HG03442 (cell line): ENCODE results near the gene CES4A.
"Not testable (repeated sequence)": the region's sequence is repeated elsewhere in the genome, so short reads cannot be mapped to it uniquely, and the experiment has no call there.

Experiments
- ATAC-seq: cut with Tn5 transposase; IDR thresholded peaks from one replicate; pipeline ENCODE4 v1.9.1; 2021; ENCODE audit warnings: mild to moderate bottlenecking, moderate library complexity; ENCODE audit not compliant: unreplicated experiment

CES4A gene

DNA sequence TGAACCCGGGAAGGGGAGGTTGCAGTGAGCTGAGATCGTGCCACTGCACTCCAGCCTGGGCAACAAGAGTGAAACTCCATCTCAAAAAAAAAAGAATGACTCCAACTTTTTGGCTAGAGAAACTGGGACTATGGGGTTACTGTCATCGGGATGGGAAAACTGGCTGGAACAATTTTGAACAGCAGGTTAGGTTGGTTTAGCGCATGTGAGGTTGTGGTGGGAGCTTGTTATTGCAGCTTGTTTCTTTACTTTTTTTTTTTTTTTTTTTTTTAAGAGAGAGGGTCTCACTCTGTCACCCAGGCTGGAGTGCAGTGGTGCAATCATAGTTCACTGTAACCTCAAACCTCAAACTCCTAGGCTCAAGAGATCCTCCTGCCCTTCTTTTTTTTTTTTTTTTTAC lies 53.1 kb downstream of the CES4A start:
- not testable (repeated sequence) for ATAC-seq

DNA sequence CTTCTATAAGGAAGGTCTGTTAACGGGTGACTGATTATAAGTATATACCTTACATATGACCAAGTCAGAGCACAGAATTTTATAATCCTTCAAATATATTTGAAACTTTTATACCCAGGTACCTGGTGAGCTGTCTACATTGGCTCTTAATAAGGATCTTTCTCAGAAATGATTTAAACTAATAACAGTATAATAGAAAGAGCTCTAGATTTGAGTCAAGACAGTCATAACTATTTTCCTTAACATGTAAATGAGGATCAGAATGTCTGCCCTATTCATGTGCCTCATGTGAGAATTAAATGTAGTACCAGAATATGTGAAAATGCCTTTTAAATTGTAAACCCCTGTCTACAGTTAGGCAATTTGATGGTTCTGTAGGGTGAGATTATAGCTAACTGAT lies 55.0 kb downstream of the CES4A start:
- ATAC-seq = no peak

DNA sequence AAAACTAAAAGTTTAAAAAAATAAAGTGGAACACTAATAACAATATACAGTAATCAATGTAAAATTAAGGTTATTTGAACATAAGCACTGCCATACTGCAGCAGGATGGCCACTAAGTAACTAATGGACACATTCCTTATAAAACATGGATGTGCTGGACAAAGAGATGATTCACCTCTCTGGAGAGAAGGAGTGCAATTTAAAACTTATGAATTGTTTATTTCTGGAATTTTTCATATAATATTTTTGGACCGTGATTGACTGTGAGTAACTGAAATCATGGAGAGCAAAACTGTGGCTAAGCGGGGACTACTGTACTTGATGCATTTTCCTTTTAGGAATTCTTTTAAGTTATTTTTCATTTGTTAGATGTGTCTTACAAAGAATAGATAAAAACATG lies 62.4 kb downstream of the CES4A start:
- no peak for ATAC-seq

DNA sequence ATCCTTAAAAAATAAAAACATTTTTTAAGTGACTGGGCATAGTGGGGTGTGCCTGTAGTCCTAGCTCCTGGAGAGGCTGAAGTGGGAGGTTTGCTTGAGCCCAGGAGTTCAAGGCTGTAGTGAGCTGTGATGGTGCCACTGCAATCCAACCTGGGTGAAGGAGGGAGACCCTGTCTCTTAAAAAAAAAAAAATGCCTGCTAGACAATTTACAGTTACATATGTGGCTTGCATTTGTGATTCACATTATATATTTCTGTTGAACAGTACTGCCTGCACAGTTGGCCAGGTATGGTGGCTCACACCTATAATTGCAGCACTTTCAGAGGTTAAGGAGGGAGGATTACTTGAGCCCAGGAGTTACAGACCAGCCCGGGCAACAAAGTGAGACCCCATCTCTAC lies 64.0 kb downstream of the CES4A start:
- no peak for ATAC-seq

DNA sequence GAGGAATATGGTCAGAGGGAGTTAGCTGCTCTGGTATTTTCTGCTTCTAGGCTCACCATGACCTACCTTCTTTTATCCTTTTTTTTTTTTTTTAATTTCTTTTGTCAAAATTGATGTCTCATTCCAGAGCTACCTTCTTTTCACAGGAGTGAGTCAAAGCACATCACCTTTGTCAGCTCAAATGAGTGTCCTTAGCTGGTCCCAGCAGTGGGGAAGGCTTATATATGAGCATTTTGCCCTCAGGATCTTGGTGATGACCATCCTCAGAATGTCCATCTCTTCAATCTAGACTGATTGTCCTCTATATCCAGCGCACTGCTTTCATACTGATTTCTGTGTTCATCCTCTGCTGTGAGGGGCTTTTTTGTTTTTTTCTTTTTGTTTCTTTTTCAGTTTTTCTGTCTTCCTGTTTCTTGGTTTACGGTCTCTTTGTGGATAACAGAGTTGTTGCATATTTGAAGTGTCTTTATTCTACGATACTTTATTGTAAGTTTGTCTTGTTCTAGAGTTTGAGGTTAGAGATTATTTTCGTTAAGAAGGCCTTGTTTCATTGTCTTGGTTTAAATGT lies 65.5 kb downstream of the CES4A start:
- ATAC-seq = no peak

DNA sequence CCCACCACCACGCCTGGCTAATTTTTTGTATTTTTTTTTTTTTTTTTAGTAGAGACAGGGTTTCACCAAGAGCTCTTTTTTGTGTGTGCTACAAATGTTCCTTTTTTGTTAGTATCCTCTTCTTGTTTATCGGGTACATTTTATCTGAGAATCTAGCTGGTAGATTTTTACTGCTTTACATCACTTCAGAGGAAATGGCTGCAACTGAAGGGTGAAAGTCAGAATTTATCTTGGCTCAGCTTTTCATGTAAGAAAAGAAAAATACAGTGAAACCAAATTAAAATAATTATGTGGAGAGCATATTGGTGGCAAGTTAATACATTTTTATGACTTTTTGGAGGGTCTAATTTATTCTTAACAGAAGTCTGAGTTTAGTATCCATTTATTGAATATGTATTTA lies 66.5 kb downstream of the CES4A start:
- ATAC-seq = no peak

DNA sequence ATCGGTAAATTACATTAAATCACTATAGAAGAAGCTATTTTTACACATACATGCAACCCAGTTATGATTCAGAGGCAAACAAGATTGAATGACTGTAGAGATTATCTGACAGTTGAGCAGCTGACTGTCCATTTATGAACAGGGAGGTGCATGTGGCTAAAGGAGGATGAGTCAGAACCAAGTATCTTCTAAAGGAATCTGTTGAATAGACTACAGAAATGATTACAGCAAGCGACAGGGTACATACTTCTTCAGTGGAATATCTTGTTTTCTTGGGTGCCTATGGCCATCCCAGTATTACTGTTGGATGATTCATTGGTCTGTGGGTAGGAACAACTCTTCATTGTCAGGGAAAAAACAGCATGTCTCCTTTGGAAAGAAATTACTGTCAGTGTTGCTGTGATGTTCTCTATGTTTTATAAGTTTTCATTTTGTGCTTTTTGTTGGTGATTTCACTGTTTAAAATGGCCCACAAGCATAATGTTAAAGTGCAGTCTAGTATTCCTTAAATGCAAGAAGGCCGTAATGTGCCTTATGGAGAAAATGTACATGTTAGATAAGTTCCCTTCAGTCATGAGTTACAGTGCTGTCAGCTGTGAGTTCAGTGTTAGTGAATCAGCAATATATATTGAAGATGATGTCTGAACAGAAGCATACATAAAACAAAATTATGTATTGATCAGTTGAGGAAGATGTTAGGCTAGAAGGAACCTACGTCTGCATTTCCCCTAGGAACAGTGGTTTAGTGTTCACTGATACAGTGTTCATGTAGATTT lies 67.5 kb downstream of the CES4A start:
- peak; percentile 55 for ATAC-seq
